OCI-LY3 (cell line): ENCODE measurements around the gene THEM4.

Experiments
- CTCF ChIP-seq: fragments of 200-600, 300-600 bp; sonication (generic); IDR thresholded peaks from 2 replicates; pipeline ENCODE4 v1.5.1; 2014; ENCODE audit warnings: antibody characterized with exemption, low read length, low read depth
- EZH2phosphoT487 ChIP-seq: fragments of 200-600 bp; shearing (Covaris generic); IDR thresholded peaks from 2 replicates; pipeline ENCODE4 v1.6.1; 2018; ENCODE audit warnings: antibody characterized with exemption, mixed run types, low read depth

- TF ChIP-seq CTCF, result no peak
- no peak for TF ChIP-seq EZH2phosphoT487
Measured at GRCh38 chr1:151948506-151948905, 39.2 kb upstream of the THEM4 start.
